ENCODE results near the gene NPR1.
A peak's percentile ranks its signal among the peaks of the same experiment; 100 is the strongest.
"Not testable (repeated sequence)": the region's sequence is repeated elsewhere in the genome, so short reads cannot be mapped to it uniquely, and the experiment has no call there.

Gene NPR1

DNA sequence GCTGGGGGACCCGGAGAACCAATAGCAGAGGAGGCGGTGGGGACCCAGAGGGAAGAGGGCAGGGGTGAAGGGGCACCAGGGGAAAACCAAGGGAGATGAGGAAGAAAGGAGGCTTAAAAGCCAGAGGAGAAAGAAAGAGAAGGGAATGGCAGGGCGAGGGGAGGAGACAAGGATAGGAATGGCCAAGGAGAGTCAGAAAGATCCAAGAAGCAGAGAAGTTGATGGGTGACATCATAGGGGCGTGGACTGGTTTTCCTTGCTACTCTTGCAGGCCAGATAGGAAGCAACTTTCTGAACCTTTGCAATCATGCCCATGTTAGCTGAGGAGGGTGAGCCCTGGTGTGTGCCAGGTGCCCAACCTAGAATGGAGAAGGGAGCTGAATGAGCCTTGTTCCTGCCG lies 5.4 kb downstream of the NPR1 start:
- peak; percentile 45 for DNase-seq

DNA sequence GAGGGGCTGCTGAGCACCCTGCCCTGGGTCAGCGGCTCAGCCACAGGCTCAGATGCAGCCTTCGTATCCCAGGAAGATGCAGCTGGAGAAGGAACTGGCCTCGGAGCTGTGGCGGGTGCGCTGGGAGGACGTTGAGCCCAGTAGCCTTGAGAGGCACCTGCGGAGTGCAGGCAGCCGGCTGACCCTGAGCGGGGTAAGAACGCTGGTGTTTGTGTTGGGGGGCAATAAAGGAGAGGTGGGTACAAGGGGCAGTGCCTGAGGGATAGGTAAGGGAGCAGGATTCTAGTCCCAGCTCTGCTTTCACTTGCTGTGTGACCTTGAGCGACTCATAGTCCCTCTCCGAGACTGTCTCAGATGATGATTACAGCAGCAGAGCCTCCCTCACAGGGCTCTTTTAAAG lies 6.4 kb downstream of the NPR1 start:
- DNase-seq, result no peak

DNA sequence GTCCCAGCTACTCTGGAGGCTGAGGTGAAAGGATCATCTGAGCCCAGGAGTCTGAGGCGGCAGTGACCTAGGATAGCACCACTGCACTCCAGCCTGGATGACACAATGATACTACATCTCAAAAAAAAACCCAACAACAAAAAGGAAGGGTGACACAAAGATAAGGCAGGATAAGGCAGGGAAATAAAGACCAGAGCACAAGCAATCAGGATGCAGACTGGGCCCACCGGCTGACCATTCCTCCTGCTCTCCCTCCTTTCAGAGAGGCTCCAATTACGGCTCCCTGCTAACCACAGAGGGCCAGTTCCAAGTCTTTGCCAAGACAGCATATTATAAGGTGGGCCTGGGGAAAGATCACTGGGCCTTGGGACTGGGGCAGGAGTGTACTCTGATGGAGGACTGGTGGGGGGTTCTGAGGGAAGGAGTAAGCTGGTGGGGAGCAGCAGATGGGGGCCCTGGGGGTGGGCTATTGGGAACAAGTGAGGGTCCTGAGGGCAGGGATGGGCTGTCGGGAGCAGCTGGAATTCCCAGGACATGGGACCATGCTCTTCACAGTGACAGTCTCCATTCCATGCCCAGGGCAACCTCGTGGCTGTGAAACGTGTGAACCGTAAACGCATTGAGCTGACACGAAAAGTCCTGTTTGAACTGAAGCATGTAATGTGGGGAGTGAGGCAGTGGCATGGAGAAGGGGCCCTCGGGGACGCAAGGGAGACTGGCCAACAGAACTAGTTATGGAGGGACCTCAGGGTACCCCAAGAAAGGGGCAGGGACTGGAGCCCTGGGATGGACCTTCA lies 7.3 kb downstream of the NPR1 start:
- no peak for DNase-seq

DNA sequence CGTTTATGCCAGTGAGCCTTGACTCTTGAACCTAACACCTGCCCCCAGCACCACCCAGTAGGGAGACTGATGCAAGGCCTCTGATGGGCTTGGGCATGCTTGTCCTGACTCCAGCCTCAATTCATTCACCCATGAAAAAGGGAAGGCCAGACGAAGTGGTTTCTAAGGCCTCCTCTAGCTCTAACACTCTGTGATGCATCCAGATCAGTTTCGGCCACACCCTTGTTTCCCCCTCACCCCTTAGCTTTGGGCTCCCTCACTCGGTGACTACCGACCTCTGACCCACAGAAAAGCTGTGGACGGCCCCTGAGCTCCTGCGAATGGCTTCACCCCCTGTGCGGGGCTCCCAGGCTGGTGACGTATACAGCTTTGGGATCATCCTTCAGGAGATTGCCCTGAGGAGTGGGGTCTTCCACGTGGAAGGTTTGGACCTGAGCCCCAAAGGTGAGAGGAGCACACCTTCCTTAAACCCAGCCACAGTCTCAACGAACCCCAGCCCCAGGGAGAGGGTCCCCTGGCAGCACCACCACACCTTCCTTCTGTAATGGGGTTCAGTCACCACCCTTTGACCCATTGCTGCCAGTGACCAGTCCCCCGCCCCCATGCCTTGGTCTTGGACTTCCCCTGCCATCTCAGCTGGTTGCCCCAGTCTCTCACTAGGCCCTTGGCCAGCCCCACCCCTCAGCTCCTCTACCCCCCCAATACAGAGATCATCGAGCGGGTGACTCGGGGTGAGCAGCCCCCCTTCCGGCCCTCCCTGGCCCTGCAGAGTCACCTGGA lies 9.0 kb downstream of the NPR1 start:
- peak; percentile 18 for DNase-seq

DNA sequence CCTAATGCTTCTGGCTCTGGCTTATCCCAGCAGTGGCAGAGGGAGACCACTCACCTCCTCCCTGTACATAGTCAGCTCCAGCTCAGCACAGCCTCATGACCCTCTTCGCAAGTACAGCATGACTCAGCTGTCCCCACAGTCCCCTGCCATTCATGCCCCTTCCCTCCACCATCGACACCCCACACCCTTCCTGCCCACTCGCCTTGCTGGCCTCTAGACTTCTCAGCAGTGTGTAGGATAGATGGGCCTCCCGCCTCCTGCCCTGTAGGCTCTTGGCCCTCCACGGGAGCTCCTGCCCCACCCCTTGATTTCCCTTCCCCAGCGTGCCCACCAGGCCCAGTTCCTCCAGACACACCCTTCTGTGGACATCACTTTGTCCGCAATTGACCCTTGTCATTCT lies 9.8 kb downstream of the NPR1 start:
- peak; percentile 27 for DNase-seq

DNA sequence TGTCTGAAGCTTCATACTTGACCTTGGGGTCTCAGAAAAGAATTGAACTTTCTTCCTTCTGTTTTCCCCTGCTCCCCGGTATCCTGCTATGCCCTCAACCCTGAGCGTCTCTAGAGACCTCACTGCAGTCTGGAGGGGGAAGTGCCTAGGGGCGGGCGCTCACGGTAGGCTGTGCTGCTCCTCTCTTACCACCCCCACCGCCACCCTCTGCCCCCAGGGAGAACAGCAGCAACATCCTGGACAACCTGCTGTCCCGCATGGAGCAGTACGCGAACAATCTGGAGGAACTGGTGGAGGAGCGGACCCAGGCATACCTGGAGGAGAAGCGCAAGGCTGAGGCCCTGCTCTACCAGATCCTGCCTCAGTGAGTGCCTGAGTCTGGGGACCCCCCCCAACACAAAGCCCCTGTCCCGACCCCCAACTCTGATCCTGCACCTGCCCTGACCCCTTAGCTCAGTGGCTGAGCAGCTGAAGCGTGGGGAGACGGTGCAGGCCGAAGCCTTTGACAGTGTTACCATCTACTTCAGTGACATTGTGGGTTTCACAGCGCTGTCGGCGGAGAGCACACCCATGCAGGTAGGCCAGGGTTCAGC lies 10.3 kb downstream of the NPR1 start:
- no peak for DNase-seq

DNA sequence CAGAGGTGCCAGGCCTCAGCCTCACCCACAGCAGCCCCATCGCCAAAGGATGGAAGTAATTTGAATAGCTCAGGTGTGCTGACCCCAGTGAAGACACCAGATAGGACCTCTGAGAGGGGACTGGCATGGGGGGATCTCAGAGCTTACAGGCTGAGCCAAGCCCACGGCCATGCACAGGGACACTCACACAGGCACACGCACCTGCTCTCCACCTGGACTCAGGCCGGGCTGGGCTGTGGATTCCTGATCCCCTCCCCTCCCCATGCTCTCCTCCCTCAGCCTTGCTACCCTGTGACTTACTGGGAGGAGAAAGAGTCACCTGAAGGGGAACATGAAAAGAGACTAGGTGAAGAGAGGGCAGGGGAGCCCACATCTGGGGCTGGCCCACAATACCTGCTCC lies 15.0 kb downstream of the NPR1 start:
- DNase-seq, result no peak

DNA sequence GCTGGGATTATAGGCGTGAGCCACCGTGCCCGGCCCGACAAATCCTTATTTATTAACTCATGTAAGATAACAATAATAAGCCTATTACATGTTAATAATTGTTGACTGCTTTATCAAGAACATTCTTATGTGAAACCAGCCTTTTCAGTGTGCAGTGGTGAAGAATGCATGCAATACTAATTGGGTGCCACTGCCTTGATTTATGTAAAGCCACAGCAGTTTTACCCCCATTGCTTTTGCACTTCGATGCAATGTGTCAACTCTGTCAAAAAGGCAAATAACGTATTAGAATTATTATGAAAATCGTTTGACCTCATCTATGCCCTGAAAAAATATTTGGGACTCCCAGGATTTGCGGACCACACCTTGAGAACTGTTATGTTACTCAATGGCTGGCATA lies 18.3 kb downstream of the NPR1 start:
- DNase-seq, result no peak

DNA sequence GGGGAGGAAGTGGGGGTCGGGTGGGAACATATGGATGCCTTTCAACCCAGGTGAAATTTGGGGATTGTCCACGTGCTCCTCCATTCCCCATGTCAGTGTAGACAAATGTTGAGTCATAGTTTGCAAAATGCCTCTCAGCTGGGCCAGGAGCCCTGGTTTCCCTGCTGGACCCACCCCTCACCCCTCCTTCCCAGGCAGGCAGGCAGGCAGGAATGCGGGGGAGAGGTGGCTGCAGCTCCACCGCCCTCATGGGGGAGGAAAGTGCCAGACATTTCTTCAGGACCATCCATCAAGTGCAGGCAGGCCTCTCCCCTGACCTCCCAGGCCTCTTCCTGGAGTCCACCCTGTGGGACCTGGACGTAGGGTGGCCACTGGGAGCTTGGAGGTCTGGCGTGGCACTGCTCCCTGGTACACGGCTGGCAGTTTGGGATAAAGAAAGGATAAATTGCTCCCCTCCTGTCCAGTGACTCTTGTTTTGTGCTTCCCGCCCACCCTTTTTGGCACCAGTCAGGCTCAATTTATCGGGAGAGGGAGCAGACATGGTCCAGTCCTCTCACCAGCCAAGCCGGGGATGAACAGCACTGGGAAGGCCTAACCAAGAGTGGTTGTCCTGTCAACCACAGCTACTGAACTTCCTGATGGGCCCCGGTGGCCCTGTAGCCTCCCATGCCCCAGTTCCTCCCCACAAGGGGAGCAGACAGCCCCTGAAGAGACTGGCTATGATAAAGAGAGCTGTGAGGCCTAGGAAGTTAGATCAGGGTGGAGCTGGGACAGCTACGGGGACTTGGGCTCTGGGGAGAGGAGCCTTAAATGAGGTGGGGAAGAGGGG lies 18.9 kb downstream of the NPR1 start:
- no peak for DNase-seq

DNA sequence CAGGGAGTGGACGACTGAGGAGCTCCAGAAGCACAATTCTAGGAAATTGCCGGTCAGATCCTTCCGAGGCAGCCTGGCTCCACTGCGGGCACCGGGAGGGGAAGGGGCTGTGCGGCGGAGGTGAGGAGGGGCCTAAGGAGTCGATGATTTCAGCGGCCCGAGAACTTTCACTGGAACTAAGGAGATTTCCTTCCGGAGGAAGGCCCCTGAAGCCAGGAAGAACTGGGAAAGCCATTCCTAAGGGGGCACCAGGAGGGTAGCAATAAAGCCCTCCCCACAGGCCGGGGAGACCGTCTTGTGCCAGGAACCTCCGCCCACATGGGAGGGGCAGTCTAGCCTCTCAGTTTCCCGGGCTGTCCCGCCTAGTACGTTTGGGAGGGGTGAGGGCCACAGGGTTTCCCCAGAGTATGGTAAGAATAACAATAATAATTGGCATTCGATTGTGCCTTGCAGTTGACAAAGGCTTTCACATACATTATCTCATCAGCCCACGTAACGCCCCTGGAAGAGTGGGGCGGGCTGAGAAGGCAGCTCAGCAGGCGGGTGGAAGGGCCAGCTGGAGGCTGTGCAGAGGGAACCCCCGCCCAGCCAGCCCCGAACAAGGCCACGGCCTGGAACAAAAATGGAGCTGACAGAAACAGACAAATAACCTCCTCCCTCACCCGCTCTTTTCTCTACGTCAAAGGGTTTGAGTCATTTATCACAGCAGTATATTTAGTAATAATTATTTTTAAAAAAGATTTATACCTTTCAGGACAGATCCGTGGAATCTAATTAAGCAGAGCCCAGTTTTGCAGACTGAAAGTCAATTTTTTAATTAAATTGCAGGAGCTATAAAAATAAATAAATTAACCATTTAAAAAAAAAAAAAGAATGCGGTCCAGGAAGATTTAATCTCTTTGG lies 19.8 kb downstream of the NPR1 start:
- DNase-seq, result peak; percentile 37

DNA sequence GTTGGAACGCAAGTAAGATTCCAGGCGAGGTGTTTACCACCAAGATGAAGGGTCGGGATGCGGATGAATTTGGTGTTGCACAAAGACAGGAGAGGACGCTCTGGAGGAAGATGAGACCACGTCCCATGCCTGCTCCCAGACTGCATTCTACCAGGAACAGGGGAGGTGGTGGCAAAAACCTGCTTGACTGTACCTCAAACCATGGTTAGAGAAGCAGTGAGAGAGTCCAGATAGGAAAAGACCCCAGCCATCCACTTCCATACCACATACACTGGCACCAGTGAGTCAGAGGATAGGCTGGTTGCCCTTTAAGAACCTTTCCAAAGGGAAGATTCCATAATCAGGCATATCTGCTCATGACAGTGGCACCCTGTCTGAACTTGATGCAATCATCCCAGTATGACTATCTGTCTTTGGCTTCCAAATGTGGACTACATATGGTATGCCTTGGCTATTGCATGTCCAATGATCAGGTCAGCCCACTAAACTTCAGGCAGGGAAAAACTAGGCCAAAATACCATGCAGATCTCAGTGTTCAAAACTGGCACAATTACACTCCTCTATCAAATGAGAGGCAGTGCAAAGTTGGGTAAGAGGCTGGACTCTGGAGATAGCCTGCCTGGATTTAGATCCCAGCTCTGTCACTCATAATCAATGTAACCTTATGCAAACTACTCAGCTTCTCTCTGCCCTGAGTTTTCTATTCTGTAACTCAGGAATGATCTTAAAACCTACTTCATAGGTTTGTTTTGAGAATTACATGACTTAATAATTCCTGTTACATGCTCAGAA lies 20.6 kb downstream of the NPR1 start:
- peak; percentile 31 for DNase-seq

DNA sequence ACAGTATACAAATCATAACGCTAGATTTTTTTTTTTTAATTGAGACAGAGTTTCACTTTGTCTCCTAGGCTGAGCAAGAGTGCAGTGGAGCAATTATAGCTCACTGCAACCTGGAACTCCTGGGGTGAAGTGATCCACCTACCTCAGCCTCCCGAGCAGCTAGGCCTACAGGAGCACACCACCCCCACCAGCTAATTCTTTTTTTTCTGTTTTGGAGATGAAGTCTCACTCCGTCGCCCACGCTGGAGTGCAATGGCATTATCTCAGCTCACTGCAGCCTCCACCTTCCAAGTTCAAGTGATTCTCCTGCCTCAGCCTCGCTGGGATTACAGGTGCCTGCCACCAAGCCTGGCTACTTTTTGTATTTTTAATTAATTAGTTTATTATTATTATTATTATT lies 21.3 kb downstream of the NPR1 start:
- DNase-seq, result no peak

DNA sequence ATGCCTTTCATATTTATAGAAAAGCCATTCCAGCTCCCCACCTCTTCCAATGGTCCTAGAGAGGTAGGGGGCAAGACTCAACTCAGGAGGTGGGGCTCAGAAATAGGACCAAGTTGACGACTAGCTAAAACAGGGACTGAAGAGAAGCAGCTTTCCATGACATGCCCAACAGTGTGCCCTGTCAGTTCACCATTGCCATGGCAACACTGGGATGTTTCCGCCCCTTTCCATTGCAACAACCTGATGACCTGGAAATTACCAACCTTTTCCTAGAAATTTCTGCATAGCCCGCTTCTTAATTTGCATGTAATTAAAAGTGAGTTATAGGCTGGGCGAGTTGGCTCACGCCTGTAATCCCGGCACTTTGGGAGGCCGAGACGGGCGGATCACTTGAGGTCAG lies 27.0 kb downstream of the NPR1 start:
- no peak for DNase-seq

DNA sequence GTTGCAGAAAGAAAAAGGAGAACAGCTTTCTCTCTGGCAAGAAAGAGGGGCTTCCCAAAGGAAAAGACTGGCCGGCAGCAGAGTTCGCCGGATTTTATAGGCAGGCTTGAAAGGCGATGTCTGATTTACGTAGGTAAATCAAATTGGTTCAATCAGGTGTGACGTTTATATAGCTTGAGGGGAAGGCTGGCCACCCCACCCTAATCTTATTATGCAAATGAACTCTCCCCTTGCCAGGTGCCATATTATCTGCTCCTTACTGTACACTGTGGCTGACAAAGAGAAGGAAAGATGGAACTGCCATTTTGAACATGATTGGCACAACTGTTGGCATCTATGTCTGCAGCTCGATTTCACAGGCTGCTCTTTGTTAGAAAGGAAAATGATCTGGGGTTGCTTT lies 32.5 kb downstream of the NPR1 start:
- DNase-seq, result no peak

DNA sequence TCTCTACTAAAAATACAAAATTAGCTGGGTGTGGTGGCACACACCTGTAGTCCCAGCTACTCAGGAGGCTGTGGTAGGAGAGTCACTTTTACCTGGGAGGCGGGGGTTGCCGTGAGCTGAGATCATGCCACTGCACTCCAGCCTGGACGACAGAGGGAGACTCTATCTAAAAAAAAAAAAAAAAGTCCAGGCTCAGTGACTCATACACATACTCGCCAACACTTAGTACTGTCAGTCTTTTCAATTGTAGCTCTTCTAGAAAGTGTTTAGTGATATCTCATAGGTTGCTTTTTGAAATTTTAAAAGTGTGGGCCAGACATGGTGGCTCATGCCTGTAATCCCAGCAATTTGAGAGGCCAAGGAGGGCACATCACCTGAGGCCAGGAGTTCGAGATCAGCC lies 37.7 kb downstream of the NPR1 start:
- DNase-seq, result not testable (repeated sequence)

DNA sequence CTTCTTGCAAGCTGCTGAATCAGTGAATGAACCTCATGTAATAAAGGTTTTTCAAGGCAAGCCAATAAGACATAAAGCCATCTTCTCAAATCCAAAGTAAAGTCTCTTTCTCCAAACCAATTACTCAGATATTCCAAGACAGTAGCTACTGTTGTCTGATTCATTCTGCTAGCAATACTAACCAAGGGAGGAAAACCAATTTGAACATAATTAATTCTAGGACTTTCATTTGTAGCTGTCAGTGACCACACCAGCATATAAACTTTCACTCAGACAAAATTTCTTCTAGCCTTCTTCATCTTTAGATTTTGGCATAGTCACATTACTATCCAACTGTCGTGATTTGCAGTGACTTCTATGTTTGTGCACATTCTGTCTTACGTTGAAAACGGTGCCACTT lies 38.8 kb downstream of the NPR1 start:
- DNase-seq, result no peak

DNA sequence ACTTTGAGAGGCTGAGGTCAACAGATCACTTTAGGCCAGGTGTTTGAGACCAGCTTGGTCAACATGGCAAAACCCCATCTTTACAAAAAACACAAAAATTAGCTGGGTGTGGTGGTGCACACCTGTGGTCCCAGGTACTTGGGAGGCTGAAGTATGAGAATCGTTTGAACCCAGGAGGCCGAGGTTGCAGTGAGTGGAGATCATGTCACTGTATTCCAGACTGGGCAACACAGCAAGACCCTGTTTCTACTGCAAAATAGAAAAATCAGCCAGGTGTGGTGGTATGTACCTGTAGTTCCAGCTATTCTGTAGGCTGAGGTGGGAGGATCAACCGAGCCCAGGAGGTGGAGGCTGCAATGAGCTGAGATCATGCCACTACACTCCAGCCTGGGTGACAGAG lies 45.2 kb downstream of the NPR1 start:
- no peak for DNase-seq

DNA sequence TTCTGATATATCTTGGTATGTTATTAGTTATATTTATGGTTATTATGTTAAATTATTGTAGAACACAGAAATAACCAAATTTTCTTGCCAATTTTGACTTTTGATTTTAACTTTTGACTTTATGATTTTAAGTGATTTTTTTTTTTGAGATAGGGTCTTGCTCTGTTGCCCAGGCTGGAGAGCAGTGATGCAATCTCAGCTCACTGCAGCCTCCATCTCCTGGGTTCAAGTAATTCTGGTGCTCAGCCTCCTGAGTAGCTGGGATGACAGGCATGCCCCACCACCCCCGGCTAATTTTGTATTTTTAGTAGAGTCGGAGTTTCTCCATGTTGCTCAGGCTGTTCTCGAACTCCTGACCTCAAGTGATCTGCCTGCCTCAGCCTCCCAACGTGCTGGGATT lies 46.1 kb downstream of the NPR1 start:
- DNase-seq, result not testable (repeated sequence)

DNA sequence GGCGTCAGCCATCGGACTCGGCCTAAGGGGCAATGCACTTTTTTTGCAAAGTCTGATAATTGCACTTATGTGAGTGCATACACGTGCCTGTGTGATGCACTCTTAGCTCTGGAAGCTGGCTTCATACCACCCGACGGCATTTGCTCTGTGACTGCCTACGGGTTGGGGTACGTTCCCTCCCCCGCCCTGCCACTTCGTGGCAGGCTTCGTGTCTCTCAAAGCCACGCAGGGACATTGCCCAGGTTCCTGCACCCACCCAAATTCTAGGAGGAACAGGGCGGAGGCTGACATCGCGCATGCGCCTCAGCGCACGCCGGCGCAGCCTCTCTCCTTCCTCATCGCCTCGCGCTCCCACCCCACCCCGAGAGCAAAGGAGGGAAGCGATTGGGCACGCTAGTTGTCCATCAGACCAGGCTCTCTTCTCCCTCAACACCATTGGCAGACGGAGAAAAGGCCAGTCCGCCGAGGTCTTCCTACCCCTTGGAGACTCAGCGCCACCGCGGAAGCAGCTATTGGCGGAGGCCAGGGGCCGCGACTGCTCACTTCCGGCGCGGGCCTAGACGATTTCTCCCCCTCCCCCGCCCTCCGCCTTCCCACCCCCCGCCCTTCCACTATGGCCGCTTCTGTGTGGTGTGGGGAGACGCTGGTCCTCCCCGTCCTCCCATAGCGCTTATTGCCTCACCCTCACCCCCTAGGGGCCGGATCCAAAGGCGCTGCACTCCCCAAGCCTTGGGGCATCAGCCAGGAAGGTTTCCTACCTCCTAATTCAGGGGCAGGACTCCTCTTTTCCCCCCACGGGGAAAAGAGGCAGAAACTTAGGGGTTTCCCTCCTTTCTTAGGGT lies 49.2 kb downstream of the NPR1 start, which contains the start of gene INTS3:
INTS3 (plus strand) TSS at position 588 of the 842 bp plus-strand sequence. CDS start 585 bp downstream, outside the sequence.
- peak; percentile 100 for DNase-seq

Data from inflammatory macrophage treated with lipopolysaccharide for 4 hours (primary cell).